ENCODE results near the gene SLC35E2B. TPM values are rescaled to one million over a fixed set of nuclear protein-coding genes. Genes with fewer than 3 reads are reported as not detected.
"Not testable (repeated sequence)": the region's sequence is repeated elsewhere in the genome, so short reads cannot be mapped to it uniquely, and the experiment has no call there.

Gene SLC35E2B
- total and polyA plus RNA-seq, 2 of the 13 experiments (the other 11 are each of a cell fraction or from before 2014, with no cell fraction given): 14.1 to 19.7 TPM

- FAIRE-seq (peak; percentile 79), DNase-seq (ENCODE audit: low spot score) (peak; percentile 95), ATAC-seq (peak; percentile 88)
- H4K20me1 ChIP-seq (ENCODE audit: insufficient read depth, low read length); H3K9me3 ChIP-seq (ENCODE audit: low read length); POLR2A ChIA-PET; H2AFZ ChIP-seq (ENCODE audit: low read length); intact Hi-C loops (cut with micrococcal nuclease; ENCODE audit: unreplicated experiment); CTCF ChIA-PET (ENCODE audit: low intra/inter-chr PET ratio, low total read pairs); H3K79me2 ChIP-seq (ENCODE audit: insufficient read depth, low read length); H3K27me3 ChIP-seq (ENCODE audit: control insufficient read depth in 1 of 2, insufficient read depth in 2 of 2, low read length in 2 of 2); in situ Hi-C loops (cut with HindIII; ENCODE audit: extremely low pct_ligation_motif_present, low pct_unique_long_range_greater_than_20kb); BruUV-seq (replicated peaks); H3K4me1 ChIP-seq (ENCODE audit: insufficient read depth, low read length); TF ChIP-seq ZBTB40 (CRISPR knock-in tag; IDR thresholded peaks at IDR 0.05): not testable (repeated sequence)
- H3K4me3 ChIP-seq (replicated peaks in 1 of 3; ENCODE audit: insufficient read depth in 1 of 3, low read depth in 2 of 3, low read length in 3 of 3): peak within 1 kb of the TSS; percentile 64 to 77 (median 75); a peak in 5 of 6 replicates
- peak within 1 kb of the TSS; percentile 98 for H3K27ac ChIP-seq (ENCODE audit: extremely low read length, insufficient read depth, low read length)
- 1% methylated on average over 14 of the region's 96 CpGs for WGBS (ENCODE audit: low lambda C conversion rate)
- H3K4me2 ChIP-seq (ENCODE audit: low read depth, low read length): peak within 1 kb of the TSS; percentile 23; the same call in 1 of the 2 replicates
- H3K9ac ChIP-seq (ENCODE audit: insufficient read depth, low read depth, low read length): peak within 1 kb of the TSS; percentile 88
- peaks cover 9 to 21% of the 10 kb centered on the region in 2 experiments; a peak in 4 of 5 replicates for H3K36me3 ChIP-seq (replicated peaks in 1 of 2; ENCODE audit: control insufficient read depth in 1 of 2, insufficient read depth in 2 of 2, low read length in 2 of 2)
- TF ChIP-seq KMT2B (CRISPR knock-in tag; IDR thresholded peaks at IDR 0.05) (peak; percentile 91), GATAD1 (CRISPR knock-in tag; IDR thresholded peaks at IDR 0.05) (peak; percentile 98), ZNF350 (CRISPR knock-in tag; IDR thresholded peaks at IDR 0.05; ENCODE audit: borderline replicate concordance, low read depth) (peak; percentile 33; the same call in 1 of the 2 replicates), RXRA (CRISPR knock-in tag; IDR thresholded peaks at IDR 0.05) (peak; percentile 53; the same call in 1 of the 2 replicates), ESRRA (CRISPR knock-in tag; IDR thresholded peaks at IDR 0.05; ENCODE audit: low read depth) (0 out of 2 replicates have a peak, but pooled peaks have one; percentile 25), PHF8 (CRISPR knock-in tag; IDR thresholded peaks at IDR 0.05) (peak; percentile 72), GATAD2A (CRISPR knock-in tag; IDR thresholded peaks at IDR 0.05) (0 out of 2 replicates have a peak, but pooled peaks have one; percentile 22), NR2C2 (CRISPR knock-in tag; IDR thresholded peaks at IDR 0.05; ENCODE audit: borderline replicate concordance) (peak; percentile 88), POLR2A (IDR thresholded peaks at IDR 0.05; ENCODE audit: insufficient read depth in 1 of 2, low read depth in 2 of 2, low read length in 2 of 2) (peak; percentile 23 to 41; a peak in 3 of 4 replicates), ELF3 (CRISPR knock-in tag; IDR thresholded peaks at IDR 0.05) (peak; percentile 9; the same call in 1 of the 2 replicates), TFDP1 (CRISPR knock-in tag; IDR thresholded peaks at IDR 0.05; ENCODE audit: borderline replicate concordance) (peak; percentile 62; the same call in 1 of the 2 replicates), ZBTB40 (IDR thresholded peaks at IDR 0.05) (peak; percentile 47; the same call in 1 of the 2 replicates), KMT2A (CRISPR knock-in tag; IDR thresholded peaks at IDR 0.05) (peak; percentile 62; the same call in 1 of the 2 replicates)
Measured at GRCh38 chr1:1658583-1659549, 33.7 kb downstream of the SLC35E2B start, which contains the start of gene CDK11B. Gene CDK11B (minus strand): TSS chr1:1659004. CDS start chr1:1657485, 1,519 bp downstream.

All from HepG2 (cell line).